HCT116 (cell line): ENCODE results near the gene VSNL1.

Source experiments
- POLR2AphosphoS5 ChIP-seq: IDR thresholded peaks from 2 replicates; pipeline ENCODE4 v1.6.1; 2011; ENCODE audit warnings: mild to moderate bottlenecking, low read depth, low read length, moderate library complexity
- SRF ChIP-seq: IDR thresholded peaks from 2 replicates; pipeline ENCODE4 v1.6.1; 2012; ENCODE audit warnings: low read depth
- YY1 ChIP-seq: IDR thresholded peaks from 2 replicates; pipeline ENCODE4 v1.6.1; 2011; ENCODE audit warnings: low read length, low read depth, moderate library complexity, mild to moderate bottlenecking; ENCODE audit not compliant: insufficient replicate concordance; ENCODE audit errors: extremely low read depth
- TF ChIP-seq, protein P1 (sequence below), 3 experiments: fragments of 200-600 bp in 1 of 3; sonication (generic) in 1 of 3; IDR thresholded peaks in 2 of 3; conservative IDR thresholded peaks in 1 of 3; 2 replicates each; pipeline ENCODE4 v1.5.1; 2012 to 2017; ENCODE audit warnings: low read depth in 2 of 3, low read length in 2 of 3, antibody characterized with exemption in 1 of 3, borderline replicate concordance in 1 of 3, control low read depth in 1 of 3, mild to moderate bottlenecking in 1 of 3, mixed read lengths in 1 of 3, mixed run types in 1 of 3, moderate library complexity in 1 of 3; ENCODE audit not compliant: insufficient read depth in 1 of 3

DNA sequence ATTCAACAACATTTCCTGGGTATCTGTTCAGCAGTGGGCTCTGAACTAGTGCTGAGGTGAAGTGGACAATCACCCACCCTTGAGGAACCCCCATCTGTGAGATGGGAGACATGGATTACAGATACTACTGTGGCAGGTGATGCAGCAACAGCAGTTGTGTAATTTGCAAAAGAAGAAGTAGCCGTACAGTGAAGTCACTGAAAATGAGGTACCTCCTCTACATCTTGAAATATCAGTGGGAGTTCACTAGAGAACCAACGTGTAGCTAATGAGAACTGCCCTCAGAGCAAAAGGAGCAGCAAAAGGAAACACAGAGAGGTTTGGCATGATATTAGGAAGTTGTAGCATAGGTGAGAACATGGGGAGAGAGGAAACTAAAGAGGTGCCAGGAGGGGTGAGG is 41.3 kb downstream of the VSNL1 start:
- TF ChIP-seq SRF (no peak), YY1 (no peak), POLR2AphosphoS5 (no peak)
- TF ChIP-seq, protein P1, sequence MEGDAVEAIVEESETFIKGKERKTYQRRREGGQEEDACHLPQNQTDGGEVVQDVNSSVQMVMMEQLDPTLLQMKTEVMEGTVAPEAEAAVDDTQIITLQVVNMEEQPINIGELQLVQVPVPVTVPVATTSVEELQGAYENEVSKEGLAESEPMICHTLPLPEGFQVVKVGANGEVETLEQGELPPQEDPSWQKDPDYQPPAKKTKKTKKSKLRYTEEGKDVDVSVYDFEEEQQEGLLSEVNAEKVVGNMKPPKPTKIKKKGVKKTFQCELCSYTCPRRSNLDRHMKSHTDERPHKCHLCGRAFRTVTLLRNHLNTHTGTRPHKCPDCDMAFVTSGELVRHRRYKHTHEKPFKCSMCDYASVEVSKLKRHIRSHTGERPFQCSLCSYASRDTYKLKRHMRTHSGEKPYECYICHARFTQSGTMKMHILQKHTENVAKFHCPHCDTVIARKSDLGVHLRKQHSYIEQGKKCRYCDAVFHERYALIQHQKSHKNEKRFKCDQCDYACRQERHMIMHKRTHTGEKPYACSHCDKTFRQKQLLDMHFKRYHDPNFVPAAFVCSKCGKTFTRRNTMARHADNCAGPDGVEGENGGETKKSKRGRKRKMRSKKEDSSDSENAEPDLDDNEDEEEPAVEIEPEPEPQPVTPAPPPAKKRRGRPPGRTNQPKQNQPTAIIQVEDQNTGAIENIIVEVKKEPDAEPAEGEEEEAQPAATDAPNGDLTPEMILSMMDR (IDR thresholded peaks at IDR 0.05 in 2 of 3, conservative IDR thresholded peaks at IDR 0.05 in 1 of 3; ENCODE audit: borderline replicate concordance in 1 of 3, insufficient read depth in 1 of 3, low read depth in 2 of 3, low read length in 2 of 3): no peak
